Activated T-cell treated with anti-CD3 and anti-CD28 coated beads, Interleukin-2, amount 50 U/mL, for 48 hours (primary cell): ENCODE measurements around the gene CPSF7.
A peak's percentile ranks its signal among the peaks of the same experiment; 100 is the strongest.
"Not testable (repeated sequence)": the region's sequence is repeated elsewhere in the genome, so short reads cannot be mapped to it uniquely, and the experiment has no call there.

Source experiments
- DNase-seq, 2 experiments: peaks; one replicate each; pipeline ENCODE4 v3.0.0-alpha.2; 2020

Gene CPSF7

DNA sequence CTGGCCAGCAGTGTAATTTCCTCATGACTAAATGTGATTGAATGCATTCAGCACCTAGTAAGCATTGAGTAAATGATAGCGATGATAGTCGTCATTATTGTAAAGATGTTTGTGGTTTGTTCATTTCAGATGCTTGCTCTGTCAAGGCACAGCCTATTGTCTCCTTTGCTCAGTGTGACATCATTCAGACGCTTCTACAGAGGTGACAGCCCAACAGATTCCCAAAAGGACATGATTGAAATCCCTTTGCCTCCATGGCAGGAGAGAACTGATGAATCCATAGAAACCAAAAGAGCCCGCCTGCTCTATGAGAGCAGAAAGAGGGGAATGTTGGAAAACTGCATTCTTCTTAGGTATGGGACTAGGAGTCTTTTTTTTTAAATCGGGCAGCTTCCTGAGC lies 7.7 kb upstream of the CPSF7 start:
- no peak for DNase-seq

DNA sequence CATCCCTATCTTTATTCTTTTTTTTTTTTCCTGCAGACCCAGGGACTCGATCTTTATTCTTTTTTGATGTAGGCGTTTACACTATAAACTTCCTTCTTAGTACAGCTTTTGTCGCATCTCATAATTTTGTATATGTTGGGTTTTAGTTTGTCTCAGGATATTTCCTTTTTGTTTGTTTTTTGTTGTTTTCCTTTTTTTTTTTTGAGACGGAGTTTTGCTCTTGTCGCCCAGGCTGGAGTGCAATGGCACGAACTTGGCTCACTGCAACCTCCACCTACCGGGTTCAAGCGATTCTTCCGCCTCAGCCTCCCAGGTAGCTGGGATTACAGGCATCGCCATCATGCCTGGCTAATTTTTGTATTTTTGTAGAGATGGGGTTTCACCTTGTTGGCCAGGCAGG lies 1.1 kb upstream of the CPSF7 start:
- DNase-seq, result not testable (repeated sequence)

DNA sequence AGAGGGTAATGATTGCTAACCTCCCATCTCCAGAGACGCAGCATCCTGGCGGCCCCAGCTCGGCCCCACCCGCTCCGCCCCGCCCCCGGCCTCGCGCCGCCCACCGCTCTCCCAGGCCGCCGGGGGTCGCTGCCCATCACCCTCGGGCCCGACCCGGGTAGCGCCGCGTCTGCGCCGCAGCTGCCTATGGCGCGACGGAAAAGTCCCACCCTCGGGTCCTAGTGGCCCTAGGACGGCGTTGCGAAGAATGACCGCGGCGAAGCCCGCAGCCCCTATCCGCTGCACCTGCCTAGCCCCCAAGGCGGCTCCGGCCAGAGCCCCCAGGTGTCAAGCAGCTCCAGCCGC lies 457 bp downstream of the CPSF7 start:
- DNase-seq, result peak; percentile 78 to 83

DNA sequence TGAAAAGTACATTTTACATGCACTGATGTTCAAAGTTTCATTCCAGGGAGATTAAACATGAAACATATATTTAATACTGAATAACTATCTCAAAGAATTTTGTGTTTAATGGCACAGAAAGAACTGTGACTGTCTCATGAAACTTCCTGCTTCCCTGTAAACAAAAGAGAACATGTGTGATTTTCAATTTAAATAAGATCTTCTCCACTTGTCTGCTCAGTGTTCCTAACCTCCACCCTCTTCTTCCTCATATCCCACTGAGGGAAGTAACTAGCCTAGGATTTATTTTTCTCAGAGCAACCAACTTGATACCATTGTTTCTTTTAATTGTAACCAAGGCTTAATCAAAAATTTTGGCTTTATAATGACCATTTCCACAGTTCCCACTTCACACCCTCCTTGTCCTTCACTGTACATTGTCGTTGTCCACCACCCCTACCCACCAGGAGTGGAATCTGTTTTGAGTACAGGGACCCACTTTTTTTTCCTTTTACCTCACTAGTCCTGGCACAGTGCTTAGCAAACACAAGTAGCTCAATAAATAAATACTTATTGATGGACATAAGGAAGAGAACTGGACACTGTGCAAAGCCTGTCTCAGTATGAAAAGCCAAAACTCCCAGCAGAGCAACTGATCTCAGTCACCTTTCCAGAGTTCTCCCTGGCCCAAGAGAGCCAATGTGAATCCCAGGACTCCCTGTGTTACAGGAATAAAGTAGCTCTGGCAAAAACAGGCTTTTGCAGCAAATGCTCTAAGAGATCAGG lies 4.2 kb downstream of the CPSF7 start:
- no peak for DNase-seq

DNA sequence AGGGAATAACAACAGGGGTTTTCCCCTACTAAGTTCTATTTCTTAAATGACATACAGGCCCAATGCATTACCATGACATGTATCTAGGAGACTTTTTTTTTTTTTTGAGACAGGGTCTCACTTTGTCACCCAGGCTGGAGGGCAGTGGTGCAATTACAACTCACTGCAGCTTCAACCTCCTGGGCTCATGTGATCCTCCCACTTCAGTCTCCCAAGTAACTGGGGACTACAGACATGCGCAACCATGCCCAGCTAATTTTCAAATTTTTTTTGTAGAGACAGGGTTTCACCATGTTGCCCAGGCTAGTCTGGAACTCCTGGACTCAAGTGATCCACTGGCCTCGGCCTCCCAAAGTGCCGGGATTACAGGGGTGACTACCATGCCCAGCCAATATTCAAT lies 7.5 kb downstream of the CPSF7 start:
- DNase-seq, result no peak

DNA sequence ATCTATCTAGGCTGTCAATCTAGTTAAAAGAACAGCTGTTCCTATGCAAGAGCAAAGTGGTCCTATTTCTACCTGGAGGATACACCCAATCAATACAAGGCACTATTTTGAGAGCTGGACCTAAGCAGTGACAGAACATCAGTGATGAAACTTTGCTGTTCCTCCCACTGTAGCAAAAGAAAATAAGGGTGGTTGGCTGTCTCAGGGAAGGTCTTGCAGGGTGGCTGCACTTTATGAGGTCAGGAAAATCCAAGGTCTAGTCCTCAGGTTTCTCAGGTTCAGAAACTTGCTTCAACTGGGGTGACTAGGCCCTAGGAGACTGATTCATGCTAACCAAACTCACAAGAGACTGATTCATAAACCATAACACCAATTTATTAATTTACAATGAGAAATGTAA lies 11.6 kb downstream of the CPSF7 start:
- no peak for DNase-seq

DNA sequence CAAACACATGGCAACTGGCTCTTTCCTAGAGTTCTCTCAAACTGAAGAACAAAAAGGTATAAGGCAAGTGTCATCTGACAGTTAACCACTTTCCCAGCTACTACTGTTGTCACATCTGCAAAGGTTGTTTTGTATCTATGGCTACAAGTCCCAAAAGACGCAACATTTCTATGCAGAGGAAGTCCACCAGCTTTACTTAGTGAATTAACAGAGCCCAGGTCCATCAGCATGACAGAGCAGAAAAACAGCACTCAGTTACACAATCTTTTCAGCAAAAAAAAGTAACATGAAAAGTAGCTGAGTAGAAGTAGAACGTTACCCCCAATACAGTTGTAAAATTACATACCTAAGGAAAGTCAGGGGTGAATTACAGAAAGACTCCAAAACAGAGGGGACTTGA lies 12.1 kb downstream of the CPSF7 start:
- DNase-seq, result no peak

DNA sequence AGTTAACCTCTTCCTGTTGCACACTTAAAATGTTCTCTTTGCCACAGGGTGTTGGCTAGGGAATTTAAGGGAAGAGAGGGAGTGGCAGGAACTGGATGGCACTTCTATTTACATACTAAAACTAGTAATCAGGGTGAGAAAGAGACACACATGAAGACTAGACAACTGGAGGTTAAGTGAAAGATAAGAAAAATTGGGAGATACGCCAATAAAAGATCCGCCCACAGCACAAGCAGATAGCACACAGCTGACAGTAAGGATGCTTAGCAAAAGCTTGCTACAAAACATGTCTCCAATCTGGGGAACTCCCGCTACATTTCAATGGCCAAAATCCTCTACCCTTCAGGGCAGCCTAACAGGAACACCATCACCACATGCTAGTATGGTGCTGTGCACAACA lies 12.8 kb downstream of the CPSF7 start:
- no peak for DNase-seq

DNA sequence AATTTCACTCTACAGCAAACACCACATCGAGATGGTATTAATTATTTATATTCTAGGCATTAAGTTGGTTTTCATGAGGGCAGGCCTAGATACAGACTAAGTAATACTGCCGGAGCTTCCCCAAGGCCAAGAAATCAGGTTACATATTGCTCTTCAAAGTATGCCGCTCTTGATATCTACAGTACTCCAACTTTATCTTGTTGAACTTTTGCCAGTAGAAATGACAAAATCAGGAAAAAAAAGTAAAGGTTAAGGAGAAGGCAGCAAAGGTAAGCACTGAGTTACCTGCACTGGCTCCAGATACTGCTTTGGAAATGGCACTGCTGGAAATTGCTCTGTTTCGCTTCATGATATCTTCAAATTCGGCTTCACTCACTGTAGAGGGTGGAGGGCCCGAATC lies 14.4 kb downstream of the CPSF7 start:
- DNase-seq, result no peak

DNA sequence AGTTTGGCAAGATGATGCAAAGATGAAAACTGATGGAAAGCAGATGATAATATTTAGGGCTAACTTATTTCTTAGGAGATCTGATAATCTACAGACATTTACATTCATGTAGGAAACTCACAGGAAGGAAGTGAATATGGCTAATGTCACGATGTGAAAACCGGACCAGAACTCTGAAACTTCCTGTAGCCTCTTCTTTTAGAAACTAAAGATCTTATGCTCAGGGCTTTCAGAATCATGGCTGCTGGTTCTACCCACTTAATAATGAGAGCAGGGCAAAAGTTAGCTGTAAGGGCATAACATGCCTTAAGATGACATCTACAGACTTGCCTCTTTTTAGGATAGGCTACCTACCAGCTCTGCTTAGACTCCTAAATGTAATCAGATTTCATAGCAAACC lies 15.2 kb downstream of the CPSF7 start:
- no peak for DNase-seq

DNA sequence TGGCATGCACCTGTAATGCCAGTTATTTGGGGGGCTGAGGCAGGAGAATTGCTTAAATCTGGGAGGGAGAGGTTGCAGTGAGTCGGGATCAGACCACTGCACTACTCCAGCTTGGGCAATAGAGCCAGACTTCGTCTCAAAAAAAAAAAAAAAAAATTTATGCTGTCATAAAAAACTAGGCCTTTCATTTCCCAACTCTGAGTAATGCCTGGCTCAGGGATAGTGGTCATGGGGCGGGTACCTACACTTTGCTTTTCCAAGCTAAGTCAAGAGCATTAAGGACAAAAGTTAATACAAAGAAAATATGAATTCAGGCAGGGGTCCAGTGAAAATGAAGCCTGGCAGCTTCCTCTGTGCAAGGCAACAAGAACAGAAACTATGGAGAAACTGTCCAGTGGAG lies 16.3 kb downstream of the CPSF7 start:
- no peak for DNase-seq

DNA sequence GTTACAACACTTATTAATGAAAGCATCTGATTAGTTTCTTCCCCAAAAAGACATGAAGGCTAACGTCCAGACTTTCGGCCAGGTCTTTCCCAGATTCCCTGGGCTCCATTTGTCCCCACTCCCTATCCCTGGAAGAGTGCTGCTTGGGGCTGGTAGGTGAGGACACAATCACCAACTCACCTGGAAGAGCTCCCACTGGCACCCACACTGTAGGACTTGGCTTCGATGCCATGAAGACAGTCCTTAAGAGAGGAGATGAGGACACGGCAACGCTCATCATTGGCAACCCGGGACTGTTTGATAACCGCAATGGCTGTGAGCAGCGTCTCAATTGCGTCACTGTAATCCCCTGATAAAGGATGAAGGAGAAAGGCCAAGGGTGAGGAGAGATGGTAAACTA lies 18.2 kb downstream of the CPSF7 start:
- no peak for DNase-seq

DNA sequence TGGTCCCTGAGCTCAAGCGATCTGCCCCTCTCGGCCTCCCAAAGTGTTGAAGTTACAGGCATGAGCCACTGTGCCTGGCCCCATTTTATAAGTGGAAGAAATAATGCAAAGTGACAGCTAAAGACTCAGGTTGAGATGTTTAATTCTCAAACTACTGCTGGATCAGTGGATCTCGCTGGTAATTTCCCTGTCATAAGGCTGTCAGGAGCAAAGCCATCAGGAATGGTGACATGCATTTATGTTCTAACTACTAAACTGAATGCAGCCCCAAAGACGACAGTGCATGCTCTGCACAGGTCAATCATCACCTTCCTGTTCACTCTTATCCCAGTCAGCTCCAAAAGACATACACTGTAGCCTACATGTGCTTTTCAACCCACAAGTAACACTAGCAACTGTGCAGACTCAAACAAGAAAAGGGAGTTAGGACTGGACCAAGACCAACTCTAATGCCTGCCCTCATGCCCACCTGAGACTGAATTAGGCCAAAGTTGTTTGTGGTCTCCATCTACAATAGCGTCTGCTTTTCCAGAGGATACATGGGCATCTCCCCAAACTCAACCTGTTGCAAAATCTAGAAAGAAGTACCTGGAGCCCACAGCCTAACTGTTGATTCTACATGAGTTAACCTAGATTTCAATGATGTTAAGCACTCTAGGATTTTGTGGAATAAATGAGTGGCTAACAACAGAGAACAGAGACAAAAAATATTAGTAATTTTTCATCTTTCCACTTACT lies 22.6 kb downstream of the CPSF7 start:
- no peak for DNase-seq

DNA sequence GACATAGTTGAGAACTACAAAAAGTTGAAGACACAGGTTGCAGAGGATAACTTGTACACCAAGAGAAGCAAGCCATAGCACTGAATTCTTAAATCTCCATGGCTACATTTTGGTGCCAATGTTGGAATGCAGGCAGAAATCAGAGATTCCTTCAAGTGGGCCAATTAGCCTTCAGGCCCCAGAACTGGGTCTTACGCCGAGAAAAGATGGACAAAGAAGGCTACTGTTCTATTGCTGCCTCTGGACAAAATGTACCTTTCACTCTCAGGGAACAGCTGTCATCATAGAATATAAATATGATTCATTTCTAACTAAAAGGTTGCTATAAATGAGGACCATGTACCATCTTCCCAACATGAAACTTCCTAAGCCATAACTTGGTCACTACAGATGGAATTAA lies 23.7 kb downstream of the CPSF7 start:
- DNase-seq, result no peak

DNA sequence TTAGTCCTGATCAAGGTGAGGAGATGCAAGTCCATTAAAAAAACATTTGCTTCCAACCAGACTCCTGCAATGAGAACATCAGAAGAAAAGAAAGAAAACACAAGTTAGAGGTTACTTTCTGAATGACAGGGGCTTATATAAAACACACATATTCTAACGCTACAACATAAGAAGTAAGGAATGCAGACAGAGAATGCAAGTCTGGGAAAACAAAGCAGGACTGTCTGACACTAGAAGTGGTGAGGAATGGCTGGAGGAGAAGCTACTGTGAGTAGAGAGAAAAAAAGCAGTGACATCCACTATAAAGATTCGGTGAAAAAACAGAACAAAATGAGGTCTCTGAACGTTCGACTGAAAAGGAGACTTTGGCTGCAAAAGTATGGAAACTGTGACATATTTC lies 25.1 kb downstream of the CPSF7 start:
- DNase-seq, result no peak

DNA sequence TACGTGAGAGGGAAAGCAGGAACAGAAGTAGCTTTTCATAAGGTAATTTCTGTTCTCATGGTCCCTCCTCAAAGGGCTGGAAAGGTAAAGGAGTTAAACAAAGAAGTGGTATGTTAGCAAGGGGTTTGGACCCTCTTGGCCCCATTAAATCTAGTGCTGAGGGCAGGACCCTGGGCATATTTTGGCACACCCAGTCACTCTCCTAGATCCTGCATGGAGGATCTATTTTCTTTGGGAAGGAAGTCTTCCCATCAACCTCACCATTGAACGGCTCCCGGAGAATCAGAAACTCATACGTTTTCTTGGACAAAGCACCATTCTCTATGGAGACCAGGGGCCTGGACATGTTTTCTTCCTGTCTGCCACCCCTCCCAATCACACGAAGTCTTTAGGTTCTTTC lies 25.7 kb downstream of the CPSF7 start:
- DNase-seq, result no peak

DNA sequence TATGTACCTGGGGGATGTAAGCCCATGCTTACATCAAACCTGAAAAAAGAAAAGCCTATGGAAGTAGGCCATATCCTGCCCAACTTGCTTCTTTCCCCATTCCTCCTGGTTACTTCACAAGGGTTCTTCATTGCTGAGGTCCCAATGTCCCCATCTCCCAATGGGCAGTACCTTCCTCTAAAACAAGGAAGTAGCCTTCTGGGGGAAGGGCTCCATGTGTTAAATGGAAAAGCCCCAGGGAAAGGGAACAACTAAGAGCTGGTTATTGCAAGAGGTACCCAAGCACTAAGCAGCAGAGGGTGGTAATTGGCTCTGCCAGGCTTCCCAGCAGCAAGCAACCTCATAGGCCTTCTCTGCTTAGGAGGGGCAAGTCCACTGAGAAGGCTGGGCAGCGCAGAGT lies 26.1 kb downstream of the CPSF7 start:
- DNase-seq, result no peak

DNA sequence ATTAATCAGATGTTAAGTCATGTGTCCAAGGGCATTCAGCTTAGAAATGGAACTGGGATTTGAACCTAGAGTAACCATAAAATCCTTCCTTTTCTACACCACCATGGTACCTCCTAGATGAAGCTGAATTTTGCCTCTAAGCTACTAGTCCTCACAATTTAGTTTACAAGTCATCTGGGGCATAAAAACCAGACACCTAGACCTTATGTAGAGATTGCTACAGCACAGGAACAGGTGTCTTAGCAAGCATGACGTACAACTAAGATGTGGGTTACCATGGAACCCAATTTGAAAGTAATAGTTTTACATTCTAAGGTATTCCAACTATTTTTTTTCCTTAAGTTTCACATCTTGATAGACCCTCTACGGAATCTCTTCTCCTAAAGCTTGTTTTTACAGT lies 28.2 kb downstream of the CPSF7 start:
- no peak for DNase-seq

DNA sequence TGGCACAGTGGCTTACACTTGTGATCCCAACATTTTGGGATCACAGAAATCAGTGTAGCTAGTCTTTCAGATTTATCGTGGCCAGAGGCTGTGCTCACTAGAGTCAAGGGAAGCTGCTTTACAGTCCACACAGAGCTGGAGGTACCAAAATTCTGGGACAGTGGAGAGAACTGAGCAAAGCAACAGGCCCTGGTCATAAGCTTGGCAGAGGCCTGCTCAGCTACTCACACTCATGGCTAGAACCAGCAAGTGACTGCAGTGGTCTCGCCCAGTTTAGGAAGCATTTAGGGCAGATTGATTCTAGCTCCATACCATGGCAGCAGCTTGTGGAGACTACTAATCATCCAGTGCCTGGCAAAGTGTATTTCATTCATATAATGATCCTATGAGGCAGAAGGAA lies 28.6 kb downstream of the CPSF7 start:
- DNase-seq, result no peak

DNA sequence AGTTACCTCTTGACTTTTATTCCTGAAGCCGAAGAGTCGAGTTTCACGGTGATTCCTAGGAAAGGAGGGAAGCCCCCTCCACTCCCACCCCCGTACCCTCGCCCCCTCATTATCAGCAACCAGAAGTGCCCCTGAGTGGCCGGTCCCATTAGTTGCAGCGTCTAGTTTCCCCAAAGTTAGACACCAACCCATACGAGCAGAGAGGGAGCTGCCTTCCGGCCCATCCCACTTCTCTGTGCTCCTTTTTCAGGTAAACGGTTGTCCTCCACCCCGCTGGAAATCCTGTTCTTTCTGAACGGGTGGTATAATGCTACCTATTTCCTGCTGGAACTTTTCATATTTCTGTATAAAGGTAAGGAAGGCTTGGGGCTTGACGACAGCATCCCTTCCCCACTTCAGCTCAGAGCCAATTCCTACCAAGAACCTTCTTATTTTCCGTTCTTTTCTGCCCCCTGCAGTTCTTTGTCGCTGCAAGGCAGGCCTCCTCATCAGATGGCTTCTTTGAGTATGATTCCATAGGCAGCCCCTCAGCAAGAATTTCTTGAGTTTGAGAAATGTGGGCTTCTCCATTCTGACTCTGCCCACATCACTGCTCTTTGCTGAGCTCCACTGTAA lies 36.7 kb downstream of the CPSF7 start:
- DNase-seq, result peak; percentile 40 to 43

DNA sequence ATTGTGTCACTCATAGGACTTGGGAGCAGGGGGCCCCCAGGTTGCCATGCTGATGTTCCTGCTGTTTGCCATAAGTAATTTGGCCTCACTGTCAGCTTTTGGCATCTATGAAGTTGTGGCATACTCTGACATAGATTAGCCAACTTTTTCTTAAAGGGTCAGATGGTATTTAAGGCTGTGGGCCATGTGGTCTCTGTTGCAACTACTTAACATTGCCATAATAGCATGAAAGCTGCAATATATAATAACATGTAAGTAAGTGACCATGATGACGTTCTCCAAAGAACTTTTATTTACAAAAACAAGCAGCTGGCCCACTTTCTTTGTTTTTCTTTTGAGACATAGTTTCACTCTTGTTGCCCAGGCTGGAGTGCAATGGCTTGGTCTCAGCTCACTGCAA lies 39.6 kb downstream of the CPSF7 start:
- no peak for DNase-seq

DNA sequence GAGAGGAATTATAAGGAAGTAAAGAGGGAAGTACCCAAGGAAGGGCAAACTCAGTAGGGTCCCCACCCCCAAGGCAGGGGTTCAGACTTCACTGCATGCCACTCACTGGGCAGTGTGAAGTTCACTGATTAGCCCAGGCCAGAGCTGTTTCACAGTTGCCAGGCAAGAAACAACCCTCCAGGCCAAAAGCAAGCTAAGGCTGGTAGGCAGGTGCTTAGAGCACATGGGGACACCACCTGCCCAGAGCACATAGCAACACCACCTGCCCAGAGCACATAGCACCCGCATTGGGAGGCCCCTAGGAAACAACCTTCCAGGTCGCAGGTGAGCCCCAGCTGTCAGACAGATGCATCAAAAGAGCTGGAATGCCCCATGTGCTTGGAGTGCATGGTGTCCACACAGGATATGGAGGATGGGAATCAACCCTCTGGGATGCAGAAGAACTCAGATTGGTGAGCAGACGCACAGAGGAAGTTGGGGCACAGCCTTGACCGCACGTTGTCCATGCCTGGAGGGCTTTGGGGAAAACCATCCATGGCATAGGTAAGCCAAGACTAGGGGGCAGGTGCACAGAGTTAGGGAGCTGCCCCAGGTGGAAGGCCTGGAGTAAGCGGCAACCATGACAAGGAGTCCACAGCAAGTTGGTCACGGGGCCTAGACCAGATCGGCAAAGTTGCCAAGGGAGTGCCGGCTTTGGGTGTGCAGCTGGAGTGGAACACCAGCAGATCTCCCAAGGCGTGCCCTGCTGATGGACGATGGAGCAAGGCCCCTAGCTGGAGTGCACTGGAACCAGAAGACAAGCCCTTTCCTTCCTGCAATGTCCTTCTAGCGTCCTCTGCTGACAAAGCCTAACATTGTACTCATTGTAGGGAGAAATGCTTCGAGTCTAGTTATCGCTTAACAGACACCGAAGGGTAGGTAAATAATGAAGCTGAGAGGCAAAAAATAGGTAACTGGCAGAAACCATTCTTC lies 45.2 kb downstream of the CPSF7 start:
- no peak for DNase-seq

DNA sequence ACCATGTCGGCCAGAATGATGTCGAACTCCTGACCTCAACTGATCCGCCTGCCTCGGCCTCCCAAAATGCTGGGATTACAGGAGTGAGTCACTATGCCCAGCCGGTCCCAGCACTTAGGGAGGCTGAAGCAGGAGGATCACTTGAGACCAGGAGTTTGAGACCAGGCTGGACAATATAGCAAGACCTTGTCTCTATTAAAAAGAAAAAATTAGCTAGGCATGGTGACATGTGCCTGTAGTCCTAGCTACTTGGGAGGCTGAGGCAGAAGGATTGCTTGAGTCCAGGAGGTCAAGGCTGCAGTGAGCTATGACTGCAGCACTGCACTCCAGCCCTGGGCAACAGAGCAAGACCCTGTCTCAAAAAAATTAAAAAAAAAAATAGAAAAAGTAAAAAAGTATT lies 45.9 kb downstream of the CPSF7 start:
- not testable (repeated sequence) for DNase-seq
